ENCODE measurements around the gene SH3PXD2A. TPM values are rescaled to one million over a fixed set of nuclear protein-coding genes. Genes with fewer than 3 reads are reported as not detected.

The SH3PXD2A gene
- total RNA-seq, 1 donor from 2014 or later: 12.2 TPM

DNA sequence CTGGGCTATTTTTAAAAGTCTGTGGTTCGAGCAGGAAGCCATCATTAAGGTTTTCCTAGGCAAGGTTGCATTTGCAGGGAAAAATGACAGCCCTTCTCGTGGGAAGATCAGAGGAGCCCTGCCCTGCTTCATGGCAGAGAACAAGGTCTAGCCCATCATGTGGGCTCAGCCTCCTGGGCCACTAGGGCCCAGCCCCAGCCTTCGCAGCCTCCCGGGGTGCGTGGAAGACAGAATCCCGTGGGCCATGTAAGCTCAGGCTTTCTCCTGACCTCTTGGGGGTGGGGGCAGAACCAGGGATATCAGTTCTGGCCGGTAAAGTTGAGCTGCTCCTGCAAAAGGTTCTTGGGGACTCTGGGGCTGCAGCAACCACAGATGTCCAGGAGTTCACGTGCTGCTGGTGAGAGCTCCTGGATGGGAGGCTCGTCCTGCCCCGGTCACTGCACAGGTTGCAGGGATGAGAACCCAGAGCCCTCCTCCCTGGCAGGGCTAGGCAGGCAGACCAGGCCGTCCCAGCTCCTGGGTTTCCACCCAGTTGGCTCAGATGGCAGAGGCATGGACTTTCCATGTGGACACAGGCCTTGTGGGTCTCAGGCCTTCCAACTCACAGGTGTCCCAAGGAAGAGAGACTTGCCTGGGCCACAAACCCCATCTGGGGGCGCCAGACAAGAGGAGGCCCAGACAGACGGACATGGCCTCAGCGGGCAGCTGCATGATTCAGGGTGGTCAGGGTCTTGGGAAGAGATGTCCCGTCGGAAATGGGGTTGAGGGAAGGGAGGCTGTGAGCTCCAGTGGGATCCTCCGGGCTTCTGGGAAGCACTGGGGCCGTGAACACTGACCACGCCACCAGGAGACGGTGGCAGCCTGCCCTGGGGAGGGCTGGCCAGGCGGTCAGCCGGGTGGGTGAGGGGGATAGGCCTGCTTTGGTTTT lies 235.7 kb downstream of the SH3PXD2A start:
- DNase-seq (ENCODE audit: low read depth): no peak
- H3K4me3 ChIP-seq (ENCODE audit: low read depth, low read length): no peak overlapping the region
- no peaks in the 10 kb centered on the region for H3K27me3 ChIP-seq (ENCODE audit: control insufficient read depth, insufficient read depth, low read length)
- H3K36me3 ChIP-seq (ENCODE audit: control insufficient read depth, insufficient read depth, low read length): no peaks in the 10 kb centered on the region
- TF ChIP-seq, protein P1, sequence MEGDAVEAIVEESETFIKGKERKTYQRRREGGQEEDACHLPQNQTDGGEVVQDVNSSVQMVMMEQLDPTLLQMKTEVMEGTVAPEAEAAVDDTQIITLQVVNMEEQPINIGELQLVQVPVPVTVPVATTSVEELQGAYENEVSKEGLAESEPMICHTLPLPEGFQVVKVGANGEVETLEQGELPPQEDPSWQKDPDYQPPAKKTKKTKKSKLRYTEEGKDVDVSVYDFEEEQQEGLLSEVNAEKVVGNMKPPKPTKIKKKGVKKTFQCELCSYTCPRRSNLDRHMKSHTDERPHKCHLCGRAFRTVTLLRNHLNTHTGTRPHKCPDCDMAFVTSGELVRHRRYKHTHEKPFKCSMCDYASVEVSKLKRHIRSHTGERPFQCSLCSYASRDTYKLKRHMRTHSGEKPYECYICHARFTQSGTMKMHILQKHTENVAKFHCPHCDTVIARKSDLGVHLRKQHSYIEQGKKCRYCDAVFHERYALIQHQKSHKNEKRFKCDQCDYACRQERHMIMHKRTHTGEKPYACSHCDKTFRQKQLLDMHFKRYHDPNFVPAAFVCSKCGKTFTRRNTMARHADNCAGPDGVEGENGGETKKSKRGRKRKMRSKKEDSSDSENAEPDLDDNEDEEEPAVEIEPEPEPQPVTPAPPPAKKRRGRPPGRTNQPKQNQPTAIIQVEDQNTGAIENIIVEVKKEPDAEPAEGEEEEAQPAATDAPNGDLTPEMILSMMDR (IDR thresholded peaks at IDR 0.05; ENCODE audit: insufficient read depth, low read length, poor library complexity, severe bottlenecking): no peak

GRCh38 chr10:103618575-103619423 lies 236.6 kb downstream of the SH3PXD2A start:
- no peak for DNase-seq (ENCODE audit: low read depth)
- Histone ChIP-seq H3K4me3 (ENCODE audit: low read depth, low read length) (no peak overlapping the region), H3K27me3 (ENCODE audit: control insufficient read depth, insufficient read depth, low read length) (no peaks in the 10 kb centered on the region), H3K36me3 (ENCODE audit: control insufficient read depth, insufficient read depth, low read length) (no peaks in the 10 kb centered on the region)
- TF ChIP-seq, protein P1 (IDR thresholded peaks at IDR 0.05; ENCODE audit: insufficient read depth, low read length, poor library complexity, severe bottlenecking): no peak

- H3K4me3 ChIP-seq (ENCODE audit: low read depth, low read length): no peak overlapping the region
- no peak for DNase-seq (ENCODE audit: low read depth)
- H3K36me3 ChIP-seq (ENCODE audit: control insufficient read depth, insufficient read depth, low read length): no peaks in the 10 kb centered on the region
Measured at GRCh38 chr10:103617602-103618385, 237.6 kb downstream of the SH3PXD2A start.

DNA sequence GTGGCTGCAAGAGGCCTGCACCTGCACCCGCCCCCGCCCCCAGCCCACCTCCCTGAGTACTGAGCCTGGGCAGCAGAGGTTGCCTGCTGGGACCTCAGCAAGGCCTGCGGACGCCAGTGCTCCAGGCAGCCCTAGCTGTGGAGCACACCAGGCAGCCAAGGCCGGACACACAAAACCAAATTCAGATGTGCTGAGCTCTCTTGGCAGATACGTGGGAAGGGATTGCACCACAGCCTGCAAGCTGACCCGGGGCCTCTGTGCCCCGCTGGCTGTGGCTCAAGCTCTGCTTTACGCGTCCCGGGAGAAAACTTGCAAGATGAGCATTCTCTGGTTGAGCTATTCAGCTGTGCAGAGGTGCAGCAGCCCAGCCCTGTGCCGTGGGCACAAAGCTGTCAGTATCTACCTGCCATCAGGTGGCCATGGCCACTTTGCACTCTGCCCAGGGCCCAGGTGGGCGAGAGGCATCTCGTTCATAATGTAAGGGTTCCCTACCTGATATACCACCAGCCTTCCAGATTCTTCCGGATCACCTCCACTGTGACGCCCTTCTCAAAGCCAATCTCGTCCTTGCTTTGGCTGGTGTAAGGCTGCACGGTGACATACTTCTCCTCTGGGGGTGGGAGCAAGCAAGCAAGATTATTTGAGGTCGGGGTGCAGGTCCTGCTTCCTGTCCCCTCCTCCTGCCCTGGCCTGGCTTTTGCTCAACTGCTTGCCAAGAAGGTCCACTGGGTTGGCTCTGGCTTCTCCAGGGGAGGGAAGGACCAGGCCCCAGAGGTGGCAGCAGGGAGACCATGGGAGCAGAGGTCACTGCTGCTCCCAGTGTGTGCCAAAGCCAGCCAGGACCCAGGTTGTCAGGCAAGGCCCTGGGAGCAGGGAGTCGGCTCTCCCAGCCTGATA lies 238.4 kb downstream of the SH3PXD2A start:
- Histone ChIP-seq H3K4me3 (ENCODE audit: low read depth, low read length) (no peak overlapping the region), H3K27me3 (ENCODE audit: control insufficient read depth, insufficient read depth, low read length) (no peaks in the 10 kb centered on the region), H3K36me3 (ENCODE audit: control insufficient read depth, insufficient read depth, low read length) (no peaks in the 10 kb centered on the region)
- TF ChIP-seq, protein P1 (IDR thresholded peaks at IDR 0.05; ENCODE audit: insufficient read depth, low read length, poor library complexity, severe bottlenecking): no peak
- no peak for DNase-seq (ENCODE audit: low read depth)

More at GRCh38 chr10:103617602-103618385, 237.6 kb downstream of the SH3PXD2A start:
- TF ChIP-seq, protein P1 (IDR thresholded peaks at IDR 0.05; ENCODE audit: insufficient read depth, low read length, poor library complexity, severe bottlenecking): no peak
- no peaks in the 10 kb centered on the region for H3K27me3 ChIP-seq (ENCODE audit: control insufficient read depth, insufficient read depth, low read length)
